HG03045 (cell line): ENCODE results near the gene DNAJC15.

Experiments used
- ATAC-seq: cut with Tn5 transposase; IDR thresholded peaks from one replicate; pipeline ENCODE4 v1.9.1; 2021; ENCODE audit warnings: mild to moderate bottlenecking, moderate library complexity; ENCODE audit not compliant: unreplicated experiment

DNAJC15 gene

DNA sequence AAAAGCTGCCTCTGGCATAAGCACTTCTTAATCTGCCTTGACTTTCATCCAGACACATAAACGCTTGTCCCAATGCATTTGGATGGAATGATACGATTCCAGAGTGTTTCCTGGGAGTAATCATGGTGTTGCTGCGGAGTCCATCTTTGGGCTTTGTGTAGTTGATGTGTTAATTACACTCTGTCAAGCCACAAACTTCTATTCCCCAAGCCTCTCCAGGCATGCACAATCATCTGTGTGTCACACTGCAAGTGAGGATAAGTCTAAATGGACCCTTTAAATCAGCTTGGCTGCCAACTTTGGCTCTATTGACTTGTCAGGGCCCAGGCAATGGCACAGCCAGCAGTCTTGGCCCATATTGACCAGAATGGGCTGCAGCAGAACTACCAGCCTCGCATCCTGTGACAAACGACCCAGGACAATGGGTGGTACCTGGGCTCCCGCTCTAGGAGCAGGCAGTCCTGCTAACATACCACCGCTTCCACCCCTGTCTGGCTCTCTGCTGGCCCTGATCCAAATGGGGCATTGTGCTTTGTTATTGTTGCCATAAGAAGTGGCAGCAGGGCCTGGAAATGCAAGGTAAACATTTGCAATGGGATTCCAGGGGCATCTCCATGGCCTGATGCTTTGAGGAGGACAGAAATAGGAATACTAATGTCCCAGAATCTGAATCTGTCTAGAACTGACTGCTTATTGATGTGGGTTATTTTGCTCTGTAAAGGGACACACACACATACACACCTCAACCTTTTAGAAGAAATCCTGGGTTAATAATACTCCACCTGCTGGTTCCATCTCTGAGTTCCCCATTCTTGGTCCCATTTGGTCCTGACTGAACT is 127.2 kb downstream of the DNAJC15 start:
- no peak for ATAC-seq

DNA sequence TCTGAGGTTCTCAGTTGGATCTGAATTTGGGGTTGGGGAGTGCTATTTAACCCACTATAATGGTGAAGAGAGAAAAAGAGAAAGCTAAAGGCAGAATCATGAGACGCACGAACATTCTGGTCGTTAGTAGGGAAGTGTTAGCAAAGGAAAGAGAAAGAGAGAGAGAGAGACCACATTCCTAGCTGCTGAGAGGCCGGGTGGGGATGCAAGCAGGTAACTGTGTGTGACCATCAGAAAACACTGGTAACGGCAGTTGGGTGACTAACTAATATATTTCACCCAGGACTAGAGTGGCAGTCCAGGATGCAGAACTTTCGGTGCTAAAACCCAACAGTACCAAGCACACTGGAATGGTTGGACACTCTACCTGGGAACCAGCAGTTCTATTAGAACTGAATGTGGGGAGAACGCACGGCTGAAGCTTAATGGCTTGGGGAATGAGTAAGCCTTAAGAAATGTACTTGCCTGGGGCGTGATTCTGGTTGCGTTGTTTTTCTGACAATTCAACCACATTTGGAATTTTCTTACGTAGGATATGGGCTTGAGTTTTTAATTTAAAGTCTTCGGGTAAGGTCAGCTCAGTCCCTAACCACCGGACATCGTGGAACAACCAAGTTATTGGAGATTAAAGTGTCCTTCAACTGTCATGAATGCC is 130.2 kb downstream of the DNAJC15 start:
- no peak for ATAC-seq

DNA sequence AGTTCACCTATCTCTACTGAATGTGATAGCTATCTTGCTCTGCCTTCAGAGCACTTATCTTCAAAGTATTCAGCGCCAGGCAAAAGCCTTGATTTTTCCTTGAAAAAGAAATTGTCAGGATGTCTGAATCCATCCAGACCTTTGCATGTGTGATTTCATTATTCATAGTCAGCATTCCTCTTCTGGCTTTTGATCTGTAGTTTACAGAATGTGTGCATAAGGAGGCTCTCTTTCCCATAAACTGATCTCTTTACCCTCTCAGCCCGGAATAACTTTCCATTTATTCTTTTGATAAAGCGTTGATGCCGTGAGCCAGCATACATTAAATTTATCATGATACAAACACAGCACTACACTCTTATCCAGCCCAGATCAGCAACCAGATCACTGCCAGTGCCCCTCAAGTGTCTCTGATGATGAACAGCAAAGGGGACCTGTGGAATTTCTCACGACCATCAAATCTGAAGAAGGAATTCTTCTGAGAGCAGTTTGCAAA is 130.8 kb downstream of the DNAJC15 start:
- ATAC-seq = no peak

DNA sequence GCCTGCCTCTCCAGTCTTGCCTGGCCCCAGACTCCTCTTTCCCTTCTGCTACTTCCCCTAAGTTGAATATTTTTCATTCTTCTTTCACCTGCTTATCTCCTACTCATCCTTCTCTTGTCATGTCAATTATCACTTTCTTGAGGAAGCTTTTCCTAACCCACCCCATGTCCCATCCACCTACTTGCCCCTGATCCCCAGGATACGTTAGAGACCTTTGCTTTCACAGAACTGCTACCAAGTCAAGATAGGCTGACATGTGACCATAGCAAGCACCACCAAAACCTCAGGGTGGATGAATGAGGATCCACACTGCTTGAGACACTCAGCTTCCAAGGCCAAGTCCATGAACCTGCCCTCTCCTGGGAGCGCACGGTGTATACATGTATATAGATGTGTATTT is 131.5 kb downstream of the DNAJC15 start:
- no peak for ATAC-seq

DNA sequence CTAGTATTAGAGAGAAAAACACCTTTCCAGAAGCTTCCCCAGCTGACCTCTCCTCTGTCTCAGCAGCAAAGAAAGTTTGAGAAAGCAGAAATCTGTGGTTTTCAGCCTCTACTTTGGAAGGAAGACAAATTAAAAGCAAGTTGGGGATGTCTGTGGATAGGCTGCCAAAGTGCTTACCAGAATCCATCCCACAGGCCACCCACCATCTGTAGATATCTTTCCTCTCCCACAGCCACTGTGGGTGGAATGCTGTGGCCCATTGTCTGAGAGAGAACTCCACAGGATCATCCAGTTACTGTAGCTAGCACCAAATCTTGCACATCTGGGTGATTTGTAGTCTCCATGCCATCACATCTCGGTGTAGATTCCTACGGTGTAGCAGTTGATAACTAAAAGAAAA is 133.5 kb downstream of the DNAJC15 start:
- ATAC-seq = no peak

DNA sequence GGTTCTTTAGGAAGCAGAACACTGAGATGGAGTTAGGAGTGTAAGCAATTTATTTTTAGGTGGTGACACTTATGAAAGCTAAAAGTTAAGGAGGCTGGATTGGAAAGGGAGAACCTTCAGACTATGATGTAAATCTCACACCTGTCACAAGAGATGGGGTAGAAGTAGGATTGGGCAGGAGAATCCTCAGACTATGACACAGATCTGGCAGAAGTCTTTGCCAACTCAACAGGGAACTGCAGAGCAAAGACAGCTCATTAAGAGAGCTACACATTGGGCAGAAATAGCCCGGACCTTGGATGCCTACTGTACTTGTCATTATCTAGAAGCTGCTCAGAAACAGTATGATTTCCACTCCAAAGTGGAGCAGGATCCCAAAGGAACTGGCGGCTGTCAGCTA is 134.4 kb downstream of the DNAJC15 start:
- no peak for ATAC-seq

DNA sequence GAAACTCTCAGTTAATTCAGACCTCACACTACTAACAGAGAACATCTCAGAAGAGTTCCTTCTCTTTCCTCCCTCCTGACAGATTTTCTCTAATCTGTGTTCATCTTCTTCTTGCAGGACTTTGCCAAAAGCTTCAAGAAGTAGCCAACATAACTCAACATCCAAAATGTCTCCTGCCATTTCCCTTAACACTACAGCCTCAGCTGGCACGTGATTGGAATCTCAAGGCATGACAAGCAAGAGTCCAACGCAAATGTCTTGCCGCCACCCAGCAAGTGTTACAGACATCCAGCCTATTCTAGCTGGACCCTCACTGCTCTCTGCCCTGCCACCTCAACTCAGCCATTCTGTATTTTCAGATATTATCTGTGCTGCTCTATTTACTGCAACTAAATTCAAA is 135.1 kb downstream of the DNAJC15 start:
- ATAC-seq = no peak

DNA sequence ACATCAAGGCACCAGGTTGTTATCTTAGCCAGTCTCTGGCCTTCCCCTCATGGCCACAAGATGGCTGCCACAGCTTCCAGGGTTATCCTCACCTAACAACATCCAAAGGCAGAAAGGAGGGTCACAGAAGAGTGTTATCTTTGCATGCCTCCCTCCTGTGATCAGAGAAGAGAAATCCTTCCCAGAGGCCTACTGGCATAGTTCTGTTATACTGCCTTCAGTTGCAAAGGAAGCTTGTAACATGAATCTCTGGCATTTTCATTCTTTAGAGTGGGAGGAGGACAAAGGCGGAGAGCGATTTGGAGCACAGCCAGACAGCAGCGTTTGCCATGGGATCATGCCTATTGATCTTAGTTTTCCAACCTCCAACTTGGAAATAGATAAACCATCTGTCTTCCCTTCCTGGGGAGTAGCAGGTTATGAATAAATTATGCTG is 135.7 kb downstream of the DNAJC15 start:
- no peak for ATAC-seq
